Ovary (tissue), 9 donors: Measurements from ENCODE around the gene DTWD2. TPM values are rescaled to one million over a fixed set of nuclear protein-coding genes. Genes with fewer than 3 reads are reported as not detected.

ENCODE experiments used
- DNase-seq, 5 donors: peaks; one replicate each; pipeline ENCODE4 v3.0.0-alpha.2; 2019 to 2020
- H3K27ac ChIP-seq, 2 donors: fragments of 200-600 bp; one replicate each; pipeline versions ENCODE4 v1.5.1 to v1.8.0; 2019 to 2022
- H3K27me3 ChIP-seq: fragments of 200-600 bp; one replicate; pipeline ENCODE4 v1.8.0; 2022
- H3K36me3 ChIP-seq: fragments of 200-600 bp; sonication (generic); one replicate; pipeline ENCODE4 v1.5.1; 2019
- H3K4me1 ChIP-seq: one replicate; pipeline ENCODE4 v1.8.1; 2013; ENCODE audit warnings: mild to moderate bottlenecking, moderate library complexity; ENCODE audit not compliant: insufficient read depth
- H3K4me3 ChIP-seq: fragments of 200-600 bp; sonication (generic); one replicate; pipeline ENCODE4 v1.5.1; 2017
- H3K9me3 ChIP-seq, 2 donors: fragments of 200-600 bp in 1 of 2; sonication (generic) in 1 of 2; one replicate each; pipeline versions ENCODE4 v1.5.1 to v1.8.1; 2013 to 2019; ENCODE audit warnings: mild to moderate bottlenecking in 1 of 2, moderate library complexity in 1 of 2
- EP300 ChIP-seq: sonication (generic); formaldehyde crosslinking; IDR thresholded peaks from one replicate; pipeline ENCODE4 v1.6.1; 2017; ENCODE audit warnings: antibody characterized with exemption
- POLR2A ChIP-seq: fragments of 450-650 bp; IDR thresholded peaks from one replicate; pipeline ENCODE4 v1.6.1; 2017; ENCODE audit warnings: antibody characterized with exemption, mild to moderate bottlenecking, moderate library complexity
- WGBS, 3 donors: extraction: QIAGEN DNeasy Blood & Tissue Kit in 1 of 3; methylation state at CpG; one replicate each; pipeline versions ENCODE4 v1.1.5 to v1.1.7; 2013 to 2017; 5-methylcytosine and 5-hydroxymethylcytosine counted together
- intact Hi-C, 4 donors: fragments of 100-400 bp; cut with DNase I; formaldehyde crosslinking; loops; one replicate each; pipeline versions ENCODE4 v1.11.0 to v1.15.1; 2022 to 2023
- polyA plus RNA-seq, 2 donors: library from polyadenylated mRNA; stranded (reverse); fragments of 200-250 nt in 1 of 2; fragments of 350-450 nt in 1 of 2; fragmentation: Illumina TruSeq in 1 of 2; extraction: RNeasy Lipid Tissue Mini Kit (QIAGEN cat#74804) in 1 of 2; gene quantifications; one replicate each; pipeline ENCODE4 v1.2.3, GENCODE V29; 2013 to 2014
- total RNA-seq, 7 donors: library from RNA; depleted of rRNA in 2 of 7; stranded (reverse); fragments of >200 nt in 2 of 7; fragmentation: NEBNext Ultra II Directional in 3 of 7; extraction: Animal tissue kit (Norgen Biotek cat#: 25700) in 3 of 7; gene quantifications; one replicate each; pipeline versions ENCODE4 v1.1.0 to v1.2.4, GENCODE V29; 2016 to 2023
- TF ChIP-seq, protein P1 (sequence below), 3 donors: fragments of 450-650 bp in 2 of 3; fragments of 200-600 bp in 1 of 3; IDR thresholded peaks; one replicate each; pipeline versions ENCODE4 v1.5.1 to v1.8.0; 2016 to 2022; ENCODE audit warnings: antibody characterized with exemption in 3 of 3, mild to moderate bottlenecking in 1 of 3
- donor health status: DM: no; HTN: no; CAD: no; lungs with moderate emphysema.
- donor health status: DM: no; HTN: no; CAD: no.
- donor health status: Bipolar disorder and iron deficiency.
- donor health status: DM: yes; HTN: yes; CAD: no.
- donor health status: DM: no; HTN: no; CAD: no.
- donor health status: DM: yes; HTN: yes; CAD: no.

DTWD2 gene
- total and polyA plus RNA-seq, 9 donors = 1.5 to 12.5 (median 5.3) TPM

DNA sequence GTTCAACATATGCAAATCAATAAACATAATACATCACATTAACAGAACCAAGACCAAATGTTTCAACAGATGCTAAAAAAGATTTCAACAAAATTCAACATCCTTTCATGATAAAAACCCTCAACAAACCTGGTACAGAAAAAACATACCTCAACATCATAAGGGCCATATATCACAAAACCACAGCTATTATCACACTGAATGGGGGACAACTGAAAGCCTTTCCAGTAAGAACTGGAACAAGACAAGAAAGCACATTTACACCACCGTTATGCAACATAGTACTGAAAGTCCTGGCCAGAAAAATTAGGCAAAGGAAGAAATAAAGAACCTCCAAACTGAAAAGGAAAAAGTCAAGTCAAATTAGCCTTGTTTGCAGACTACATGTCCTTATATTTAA, 93.6 kb downstream of the DTWD2 start:
- 85 to 100% (median 89%) methylated on average over 1 of the region's 1 CpG for WGBS, 3 donors
- DNase-seq = no peak
- H3K27ac ChIP-seq = no peak overlapping the region
- TF ChIP-seq EP300 (no peak), POLR2A (no peak)
- TF ChIP-seq, protein P1, sequence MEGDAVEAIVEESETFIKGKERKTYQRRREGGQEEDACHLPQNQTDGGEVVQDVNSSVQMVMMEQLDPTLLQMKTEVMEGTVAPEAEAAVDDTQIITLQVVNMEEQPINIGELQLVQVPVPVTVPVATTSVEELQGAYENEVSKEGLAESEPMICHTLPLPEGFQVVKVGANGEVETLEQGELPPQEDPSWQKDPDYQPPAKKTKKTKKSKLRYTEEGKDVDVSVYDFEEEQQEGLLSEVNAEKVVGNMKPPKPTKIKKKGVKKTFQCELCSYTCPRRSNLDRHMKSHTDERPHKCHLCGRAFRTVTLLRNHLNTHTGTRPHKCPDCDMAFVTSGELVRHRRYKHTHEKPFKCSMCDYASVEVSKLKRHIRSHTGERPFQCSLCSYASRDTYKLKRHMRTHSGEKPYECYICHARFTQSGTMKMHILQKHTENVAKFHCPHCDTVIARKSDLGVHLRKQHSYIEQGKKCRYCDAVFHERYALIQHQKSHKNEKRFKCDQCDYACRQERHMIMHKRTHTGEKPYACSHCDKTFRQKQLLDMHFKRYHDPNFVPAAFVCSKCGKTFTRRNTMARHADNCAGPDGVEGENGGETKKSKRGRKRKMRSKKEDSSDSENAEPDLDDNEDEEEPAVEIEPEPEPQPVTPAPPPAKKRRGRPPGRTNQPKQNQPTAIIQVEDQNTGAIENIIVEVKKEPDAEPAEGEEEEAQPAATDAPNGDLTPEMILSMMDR (IDR thresholded peaks at IDR 0.05) = no peak
- no peaks in the 10 kb centered on the region for H3K36me3 ChIP-seq
- H3K27me3 ChIP-seq = no peaks in the 10 kb centered on the region
- no peaks in the 10 kb centered on the region for H3K9me3 ChIP-seq
- no peaks in the 10 kb centered on the region for H3K4me1 ChIP-seq
- intact Hi-C loops = no loop called here
- no peak overlapping the region for H3K4me3 ChIP-seq

- H3K4me1 ChIP-seq = no peaks in the 10 kb centered on the region
- H3K4me3 ChIP-seq = no peak overlapping the region
- H3K27ac ChIP-seq = no peak overlapping the region
- 19 to 49% (median 22%) methylated on average over 2 of the region's 2 CpGs for WGBS, 3 donors
- TF ChIP-seq POLR2A = no peak
- no peaks in the 10 kb centered on the region for H3K9me3 ChIP-seq
- no peak for DNase-seq
- H3K36me3 ChIP-seq = no peaks in the 10 kb centered on the region
- no peaks in the 10 kb centered on the region for H3K27me3 ChIP-seq
- intact Hi-C loops = no loop called here
These were observed 97.1 kb downstream of the DTWD2 start for GRCh38 chr5:118891252-118891651.

DNA sequence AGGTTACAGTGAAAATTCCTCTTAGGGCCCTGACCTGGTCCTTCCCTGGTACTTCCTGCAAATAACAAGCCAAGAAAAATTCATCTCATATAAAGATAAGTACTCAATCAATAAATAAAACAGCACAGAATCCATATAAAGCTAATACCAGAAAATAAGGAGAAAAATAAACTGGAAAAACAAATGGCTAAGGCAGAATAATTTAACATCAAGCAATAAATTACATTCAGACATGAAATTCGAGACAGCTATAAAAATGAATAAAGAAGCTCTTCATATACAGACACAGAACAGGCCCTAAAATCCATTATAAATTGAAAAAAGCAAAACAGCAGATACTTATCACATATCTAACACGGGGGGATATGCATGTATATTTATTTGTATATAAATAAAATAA, 99.2 kb downstream of the DTWD2 start:
- intact Hi-C loops = no loop called here
- no peak for TF ChIP-seq POLR2A
- TF ChIP-seq, protein P1 (IDR thresholded peaks at IDR 0.05) = no peak

DNA sequence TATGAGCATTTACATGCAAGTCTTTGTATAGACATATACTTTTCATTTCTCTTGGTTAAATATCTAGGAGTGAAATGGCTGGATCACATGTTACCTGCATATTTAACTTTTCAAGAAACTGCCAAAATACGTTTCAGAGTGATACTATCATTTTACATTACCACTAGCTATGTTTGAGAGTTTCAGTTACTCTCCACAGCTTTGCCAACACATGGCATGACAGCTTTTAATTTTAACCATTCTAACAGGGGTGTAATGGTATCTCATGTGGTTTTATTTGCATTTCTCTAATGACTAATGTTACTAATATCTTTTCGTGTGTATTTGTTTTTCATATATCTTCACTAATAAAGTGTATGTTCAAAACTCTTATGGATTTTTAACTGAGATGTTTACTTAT, 99.8 kb downstream of the DTWD2 start:
- Histone ChIP-seq H3K4me3 (no peak overlapping the region), H3K27me3 (no peaks in the 10 kb centered on the region), H3K27ac (no peak overlapping the region), H3K4me1 (no peaks in the 10 kb centered on the region), H3K9me3 (no peaks in the 10 kb centered on the region), H3K36me3 (no peaks in the 10 kb centered on the region)
- WGBS, 3 donors = 88 to 93% (median 92%) methylated on average over 2 of the region's 2 CpGs
- intact Hi-C loops = no loop called here
- TF ChIP-seq EP300 (no peak), POLR2A (no peak)
- TF ChIP-seq, protein P1 (IDR thresholded peaks at IDR 0.05) = no peak
- no peak for DNase-seq

More for the DNA sequence above, 99.2 kb downstream of the DTWD2 start:
- Histone ChIP-seq H3K4me3 (no peak overlapping the region), H3K36me3 (no peaks in the 10 kb centered on the region), H3K27ac (no peak overlapping the region), H3K27me3 (no peaks in the 10 kb centered on the region), H3K4me1 (no peaks in the 10 kb centered on the region), H3K9me3 (no peaks in the 10 kb centered on the region)
- WGBS, 3 donors = 90 to 97% (median 92%) methylated on average over 2 of the region's 2 CpGs
- no peak for DNase-seq

DNA sequence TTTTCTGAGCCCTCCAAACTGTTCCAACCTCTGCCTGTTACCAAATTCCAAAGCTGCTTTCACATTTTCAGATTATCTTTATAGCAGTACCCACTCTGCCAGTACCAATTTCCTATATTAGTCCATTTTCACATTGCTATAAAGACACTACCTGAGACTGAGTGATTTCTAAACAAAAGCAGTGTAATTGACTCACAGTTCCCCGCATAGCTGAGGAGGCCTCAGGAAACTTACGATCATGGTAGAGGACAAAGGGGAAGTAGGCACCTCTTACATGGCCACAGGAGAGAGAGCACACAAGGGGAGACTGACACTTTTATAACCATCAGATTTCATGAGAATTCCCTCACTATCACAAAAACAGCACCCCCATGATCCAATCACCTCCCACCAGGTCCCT, 105.0 kb downstream of the DTWD2 start:
- WGBS, 3 donors = 92 to 98% (median 94%) methylated on average over 2 of the region's 2 CpGs
- Histone ChIP-seq H3K4me3 (no peak overlapping the region), H3K27me3 (no peaks in the 10 kb centered on the region), H3K4me1 (no peaks in the 10 kb centered on the region), H3K9me3 (no peaks in the 10 kb centered on the region), H3K36me3 (no peaks in the 10 kb centered on the region), H3K27ac (no peak overlapping the region)
- TF ChIP-seq EP300 (no peak), POLR2A (no peak)
- TF ChIP-seq, protein P1 (IDR thresholded peaks at IDR 0.05) = no peak
- intact Hi-C loops = no loop called here
- no peak for DNase-seq
